ENCODE data around the gene PHACTR4. TPM values are rescaled to one million over a fixed set of nuclear protein-coding genes. Genes with fewer than 3 reads are reported as not detected.
A peak's percentile ranks its signal among the peaks of the same experiment; 100 is the strongest.

PHACTR4 gene
- total RNA-seq: 10 to 100 TPM in 3 of 4 donors, 1 to 10 TPM in 1; 9.1 to 17.7 (median 13.4) TPM

- H3K27me3 ChIP-seq: no peaks in the 10 kb centered on the region
These were observed at the start of gene PHACTR4 for GRCh38 chr1:28369371-28370238. Gene PHACTR4 (plus strand): TSS chr1:28369740. CDS start chr1:28407448, 37,708 bp downstream.

GRCh38 chr1:28322194-28322593 lies 47.3 kb upstream of the PHACTR4 start:
- Histone ChIP-seq H3K4me1 (no peaks in the 10 kb centered on the region), H3K27me3 (no peaks in the 10 kb centered on the region), H3K4me3 (no peak overlapping the region), H3K27ac (no peak overlapping the region), H3K9me3 (no peaks in the 10 kb centered on the region), H3K36me3 (no peaks in the 10 kb centered on the region)
- DNase-seq (no peak), ATAC-seq (no peak)
- in situ Hi-C loops (cut with MboI; ENCODE audit: low sequenced_read_pairs in 4 of 4): loop anchor here in 2 of 4 donors (10.0 kb wide), 1 partner anchor 57 kb away; no protein-coding TSS in a partner anchor
- TF ChIP-seq POLR2A (IDR thresholded peaks at IDR 0.05): no peak
- no peak for TF ChIP-seq CTCF (IDR thresholded peaks at IDR 0.05 in 4 of 5, conservative IDR thresholded peaks at IDR 0.05 in 1 of 5)
- intact Hi-C loops (cut with DNase I; ENCODE audit: low total_unique reads): no loop called here

More at GRCh38 chr1:28369371-28370238, at the start of gene PHACTR4:
- peak within 1 kb of the TSS; percentile 75 to 92 (median 86) for H3K4me3 ChIP-seq
- no peaks in the 10 kb centered on the region for H3K9me3 ChIP-seq
- H3K27ac ChIP-seq: peak within 1 kb of the TSS; percentile 88 to 95 (median 93)
- ATAC-seq (peak; percentile 95 to 97), DNase-seq (peak; percentile 87 to 93)
- no peaks in the 10 kb centered on the region for H3K36me3 ChIP-seq
- H3K4me1 ChIP-seq: peaks cover 9 to 16% of the 10 kb centered on the region in 2 donors
- no peak for TF ChIP-seq CTCF (IDR thresholded peaks at IDR 0.05 in 4 of 5, conservative IDR thresholded peaks at IDR 0.05 in 1 of 5)
- TF ChIP-seq POLR2A (IDR thresholded peaks at IDR 0.05): peak; percentile 88 to 90
- in situ Hi-C loops (cut with MboI; ENCODE audit: low sequenced_read_pairs in 4 of 4): loop anchor here in 3 of 4 donors (10.0 to 25.0 kb wide), 3 partner anchors 218 to 518 kb away; partner anchors contain the start of gene RAB42 (in 1 of the 3)
- intact Hi-C loops (cut with DNase I; ENCODE audit: low total_unique reads): loop anchor here (1.0 to 5.0 kb wide), 4 partner anchors 42 to 513 kb away; partner anchors contain the start of genes MED18 and SESN2

GRCh38 chr1:28323720-28324119 lies 45.8 kb upstream of the PHACTR4 start:
- DNase-seq (no peak), ATAC-seq (no peak)
- no peak overlapping the region for H3K27ac ChIP-seq
- intact Hi-C loops (cut with DNase I; ENCODE audit: low total_unique reads): no loop called here
- H3K36me3 ChIP-seq: no peaks in the 10 kb centered on the region
- H3K9me3 ChIP-seq: no peaks in the 10 kb centered on the region
- H3K27me3 ChIP-seq: no peaks in the 10 kb centered on the region
- TF ChIP-seq CTCF (IDR thresholded peaks at IDR 0.05 in 4 of 5, conservative IDR thresholded peaks at IDR 0.05 in 1 of 5): no peak
- no peak for TF ChIP-seq POLR2A (IDR thresholded peaks at IDR 0.05)
- in situ Hi-C loops (cut with MboI; ENCODE audit: low sequenced_read_pairs in 4 of 4): loop anchor here in 2 of 4 donors (10.0 kb wide), 1 partner anchor 59 kb away; no protein-coding TSS in a partner anchor
- no peak overlapping the region for H3K4me3 ChIP-seq
- H3K4me1 ChIP-seq: peaks cover 7% of the 10 kb centered on the region in 2 donors

- DNase-seq (no peak), ATAC-seq (no peak)
- no peaks in the 10 kb centered on the region for H3K9me3 ChIP-seq
- no peak for TF ChIP-seq CTCF (IDR thresholded peaks at IDR 0.05 in 4 of 5, conservative IDR thresholded peaks at IDR 0.05 in 1 of 5)
- TF ChIP-seq POLR2A (IDR thresholded peaks at IDR 0.05): no peak
- in situ Hi-C loops (cut with MboI; ENCODE audit: low sequenced_read_pairs in 4 of 4) (loop anchor here in 3 of 4 donors (5.0 to 10.0 kb wide), 2 partner anchors 62 to 79 kb away; no protein-coding TSS in a partner anchor), intact Hi-C loops (cut with DNase I; ENCODE audit: low total_unique reads) (loop anchor here (5.0 kb wide), 1 partner anchor 41 kb away; the partner anchor contains the start of gene PHACTR4)
- H3K27ac ChIP-seq: no peak overlapping the region
- H3K36me3 ChIP-seq: peaks cover 0 to 2% of the 10 kb centered on the region in 2 donors
- no peaks in the 10 kb centered on the region for H3K27me3 ChIP-seq
- H3K4me1 ChIP-seq: peaks cover 14 to 17% of the 10 kb centered on the region in 2 donors
- no peak overlapping the region for H3K4me3 ChIP-seq
These were observed 43.0 kb upstream of the PHACTR4 start for GRCh38 chr1:28326515-28326914.

All from gastrocnemius medialis (tissue), 4 donors.